OCI-LY7 (cell line): ENCODE data around the gene APOC4. TPM values are rescaled to one million over a fixed set of nuclear protein-coding genes. Genes with fewer than 3 reads are reported as not detected.

Experiments used
- BruUV-seq: library from RNA; stranded (reverse); fragments of 400-500 nt; replicated peaks from 2 replicates; lab custom pipeline; 2021; lab: Mats Ljungman, UMichigan
- CTCF ChIA-PET: fragments of 300-600 bp; sonication (Branson Sonifier 250); formaldehyde crosslinking; loops from one replicate; lab custom pipeline; 2022; ENCODE audit warnings: antibody characterized with exemption; ENCODE audit not compliant: unreplicated experiment; lab: Charles Lee
- POLR2A ChIA-PET: fragments of 300-600 bp; sonication (Branson Sonifier 250); formaldehyde crosslinking; loops from one replicate; lab custom pipeline; 2022; ENCODE audit warnings: antibody characterized with exemption; lab: Charles Lee
- DNase-seq: peaks from one replicate; pipeline ENCODE4 v3.0.0-alpha.2; 2015; ENCODE audit warnings: low spot score
- H2AFZ ChIP-seq: fragments of 200-600 bp; sonication (generic), shearing (Covaris generic); 2 replicates; pipeline ENCODE4 v1.6.1; 2014; ENCODE audit warnings: mild to moderate bottlenecking, antibody characterized with exemption, low read length, moderate library complexity
- H3K27ac ChIP-seq: fragments of 200-600 bp; sonication (generic); 2 replicates; pipeline ENCODE4 v1.5.1; 2014; ENCODE audit warnings: mixed run types, low read depth, mild to moderate bottlenecking, moderate library complexity, low read length, inconsistent platforms; ENCODE audit not compliant: poor library complexity, severe bottlenecking
- H3K36me3 ChIP-seq: fragments of 200-600 bp; sonication (generic); 2 replicates; pipeline ENCODE4 v1.6.1; 2014; ENCODE audit warnings: mild to moderate bottlenecking, antibody characterized with exemption, low read length, moderate library complexity, mixed read lengths; ENCODE audit not compliant: insufficient read depth
- H3K4me1 ChIP-seq: fragments of 200-600 bp; sonication (generic); 2 replicates; pipeline ENCODE4 v1.5.1; 2014; ENCODE audit warnings: mild to moderate bottlenecking, low read length; ENCODE audit not compliant: insufficient read depth, poor library complexity, severe bottlenecking
- H3K4me2 ChIP-seq: fragments of 200-600 bp; sonication (generic); 2 replicates; pipeline ENCODE4 v1.6.1; 2014; ENCODE audit warnings: mild to moderate bottlenecking, low read length
- H3K4me3 ChIP-seq: fragments of 200-600 bp; sonication (generic); 2 replicates; pipeline ENCODE4 v1.5.1; 2014; ENCODE audit warnings: mild to moderate bottlenecking, low read depth, low read length; ENCODE audit not compliant: poor library complexity, severe bottlenecking
- H3K79me2 ChIP-seq: fragments of 200-600 bp; sonication (generic); 2 replicates; pipeline ENCODE4 v1.6.1; 2016; ENCODE audit warnings: low read depth, mild to moderate bottlenecking, low read length, moderate library complexity, mixed read lengths; ENCODE audit not compliant: insufficient read depth
- H3K9me2 ChIP-seq: fragments of 200-600 bp; sonication (generic); 2 replicates; pipeline ENCODE4 v1.6.1; 2016; ENCODE audit warnings: mild to moderate bottlenecking, low read length, mixed read lengths; ENCODE audit not compliant: insufficient read depth
- H3K9me3 ChIP-seq: fragments of 200-600 bp; sonication (generic); 2 replicates; pipeline ENCODE4 v1.6.1; 2014; ENCODE audit warnings: mild to moderate bottlenecking, mixed run types, low read length, mixed read lengths
- H4K20me1 ChIP-seq: fragments of 200-600 bp; sonication (generic); 2 replicates; pipeline ENCODE4 v1.6.1; 2014; ENCODE audit warnings: mild to moderate bottlenecking, antibody characterized with exemption, low read length, moderate library complexity, mixed read lengths; ENCODE audit not compliant: insufficient read depth
- EZH2phosphoT487 ChIP-seq: fragments of 200-600 bp; sonication (generic); IDR thresholded peaks from 2 replicates; pipeline ENCODE4 v1.6.1; 2018; ENCODE audit warnings: low read depth, borderline replicate concordance, mild to moderate bottlenecking, mixed run types, antibody characterized with exemption, low read length, moderate library complexity, mixed read lengths
- intact Hi-C: fragments of 100-400 bp; cut with micrococcal nuclease; formaldehyde crosslinking; loops from one replicate; pipeline ENCODE4 v1.10.0; 2022; ENCODE audit not compliant: unreplicated experiment
- total RNA-seq, 2 experiments: library from RNA; depleted of rRNA in 1 of 2; stranded (reverse); fragments of >200 nt in 1 of 2; shearing (Covaris generic) in 1 of 2; gene quantifications; 2 replicates each; pipeline ENCODE4 v1.2.3, GENCODE V29; 2014 to 2022
- TF ChIP-seq, protein P1 (sequence below): fragments of 200-600 bp; sonication (generic); conservative IDR thresholded peaks from 2 replicates; pipeline ENCODE4 v1.5.1; 2014; ENCODE audit warnings: mild to moderate bottlenecking, antibody characterized with exemption, low read length, moderate library complexity, mixed read lengths

APOC4 gene
- total RNA-seq, 2 experiments from 2014 or later = not detected

DNA sequence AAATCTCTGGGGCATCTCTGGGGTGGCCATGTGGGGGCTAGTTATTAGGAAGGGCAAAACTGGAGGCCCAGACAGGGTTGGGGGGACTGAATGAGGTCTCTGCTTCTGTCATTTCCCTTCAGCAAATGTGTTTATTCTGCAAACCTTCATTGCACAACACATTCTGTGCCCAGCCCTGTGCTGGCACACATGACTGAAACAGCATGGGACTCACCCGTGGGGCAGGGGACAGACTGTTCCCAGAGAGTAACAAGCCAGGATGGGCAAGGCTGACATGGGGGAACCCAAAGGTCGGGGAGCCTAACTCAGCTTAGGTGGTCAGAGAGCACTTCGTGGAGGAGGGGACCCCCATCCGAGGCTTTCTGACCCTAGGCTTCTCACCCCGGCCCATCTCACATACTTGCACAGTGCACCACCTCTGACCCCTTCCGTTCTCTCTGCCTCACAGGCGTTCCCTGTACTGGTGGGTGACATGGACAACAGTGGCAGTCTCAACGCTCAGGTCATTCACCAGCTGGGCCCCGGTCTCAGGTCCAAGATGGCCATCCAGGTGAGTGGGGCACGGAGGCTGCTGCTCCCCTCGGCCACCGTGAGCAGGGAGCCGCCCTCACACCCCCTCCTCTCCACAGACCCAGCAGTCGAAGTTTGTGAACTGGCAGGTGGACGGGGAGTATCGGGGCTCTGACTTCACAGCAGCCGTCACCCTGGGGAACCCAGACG, 48.5 kb upstream of the APOC4 start:
- H3K9me2 ChIP-seq = no peaks in the 10 kb centered on the region
- BruUV-seq = no TSS peak
- TF ChIP-seq EZH2phosphoT487 = no peak
- TF ChIP-seq, protein P1, sequence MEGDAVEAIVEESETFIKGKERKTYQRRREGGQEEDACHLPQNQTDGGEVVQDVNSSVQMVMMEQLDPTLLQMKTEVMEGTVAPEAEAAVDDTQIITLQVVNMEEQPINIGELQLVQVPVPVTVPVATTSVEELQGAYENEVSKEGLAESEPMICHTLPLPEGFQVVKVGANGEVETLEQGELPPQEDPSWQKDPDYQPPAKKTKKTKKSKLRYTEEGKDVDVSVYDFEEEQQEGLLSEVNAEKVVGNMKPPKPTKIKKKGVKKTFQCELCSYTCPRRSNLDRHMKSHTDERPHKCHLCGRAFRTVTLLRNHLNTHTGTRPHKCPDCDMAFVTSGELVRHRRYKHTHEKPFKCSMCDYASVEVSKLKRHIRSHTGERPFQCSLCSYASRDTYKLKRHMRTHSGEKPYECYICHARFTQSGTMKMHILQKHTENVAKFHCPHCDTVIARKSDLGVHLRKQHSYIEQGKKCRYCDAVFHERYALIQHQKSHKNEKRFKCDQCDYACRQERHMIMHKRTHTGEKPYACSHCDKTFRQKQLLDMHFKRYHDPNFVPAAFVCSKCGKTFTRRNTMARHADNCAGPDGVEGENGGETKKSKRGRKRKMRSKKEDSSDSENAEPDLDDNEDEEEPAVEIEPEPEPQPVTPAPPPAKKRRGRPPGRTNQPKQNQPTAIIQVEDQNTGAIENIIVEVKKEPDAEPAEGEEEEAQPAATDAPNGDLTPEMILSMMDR = no peak
- ChIA-PET CTCF (no interaction called here), POLR2A (no interaction called here)
- intact Hi-C loops = loop anchor here (5.0 kb wide), 1 partner anchor 64 kb away; the partner anchor contains the start of gene CLPTM1
- H3K4me1 ChIP-seq = peaks cover 18% of the 10 kb centered on the region
- no peak overlapping the region for H3K4me2 ChIP-seq
- no peaks in the 10 kb centered on the region for H3K9me3 ChIP-seq
- DNase-seq = no peak
- no peak overlapping the region for H2AFZ ChIP-seq
- H3K79me2 ChIP-seq = peaks cover 29% of the 10 kb centered on the region
- no peak overlapping the region for H3K27ac ChIP-seq
- no peak overlapping the region for H3K4me3 ChIP-seq
- peaks cover 11% of the 10 kb centered on the region for H4K20me1 ChIP-seq
- peaks cover 69% of the 10 kb centered on the region for H3K36me3 ChIP-seq

DNA sequence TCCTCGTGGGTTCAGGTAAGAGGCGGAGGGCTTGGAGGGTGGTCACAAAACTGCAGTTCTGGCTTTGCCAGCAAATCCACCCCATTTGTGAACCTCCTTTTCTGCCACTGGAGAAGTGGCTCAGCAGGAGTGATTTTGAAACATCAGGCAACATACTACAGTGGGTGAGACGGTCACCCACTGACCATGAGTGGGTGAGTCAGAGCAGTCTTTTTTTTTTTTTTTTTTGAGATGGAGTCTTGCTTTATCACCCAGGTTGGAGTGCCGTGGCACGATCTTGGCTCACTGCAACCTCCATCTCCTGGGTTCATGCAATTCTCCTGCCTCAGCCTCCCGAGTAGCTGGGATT, 48.0 kb upstream of the APOC4 start:
- H3K79me2 ChIP-seq = peaks cover 29% of the 10 kb centered on the region
- ChIA-PET CTCF (no interaction called here), POLR2A (interaction anchor here (0.7 kb wide), 1 partner anchor 64 kb away, joined by 5 read pairs; no protein-coding TSS in a partner anchor)
- no peaks in the 10 kb centered on the region for H3K9me2 ChIP-seq
- TF ChIP-seq EZH2phosphoT487 = no peak
- TF ChIP-seq, protein P1 = no peak
- H3K9me3 ChIP-seq = no peaks in the 10 kb centered on the region
- H4K20me1 ChIP-seq = peaks cover 11% of the 10 kb centered on the region
- intact Hi-C loops = loop anchor here (5.0 kb wide), 1 partner anchor 63 kb away; the partner anchor contains the start of gene CLPTM1
- H3K36me3 ChIP-seq = peaks cover 70% of the 10 kb centered on the region
- no peak overlapping the region for H3K4me3 ChIP-seq
- no peak for DNase-seq
- H2AFZ ChIP-seq = no peak overlapping the region
- no peak overlapping the region for H3K4me2 ChIP-seq
- no peak overlapping the region for H3K27ac ChIP-seq
- BruUV-seq = no TSS peak
- peaks cover 18% of the 10 kb centered on the region for H3K4me1 ChIP-seq

DNA sequence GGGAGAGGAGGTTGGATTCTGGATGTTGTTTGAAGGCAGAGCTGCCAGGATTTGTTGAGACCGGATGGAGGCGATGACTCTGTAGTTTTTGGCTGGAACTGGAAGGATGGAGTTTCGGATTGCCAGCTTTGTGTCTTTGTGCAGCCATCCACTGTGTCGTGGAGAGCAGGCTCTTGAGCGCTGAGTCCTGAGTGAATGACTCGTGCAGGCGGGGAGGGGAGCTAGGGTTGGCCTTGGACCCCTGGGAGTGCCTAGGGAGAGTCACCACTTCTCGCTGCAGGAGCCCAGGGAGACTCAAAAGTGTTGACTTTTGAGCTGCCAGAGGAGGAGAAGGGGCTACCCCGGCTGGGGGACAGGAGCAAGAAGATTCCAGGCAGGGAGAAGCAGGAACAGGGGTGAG, 47.1 kb upstream of the APOC4 start:
- peaks cover 79% of the 10 kb centered on the region for H3K36me3 ChIP-seq
- H3K9me2 ChIP-seq = no peaks in the 10 kb centered on the region
- TF ChIP-seq, protein P1 = no peak
- TF ChIP-seq EZH2phosphoT487 = no peak
- no peak overlapping the region for H3K4me3 ChIP-seq
- no peaks in the 10 kb centered on the region for H3K9me3 ChIP-seq
- BruUV-seq = no TSS peak
- peaks cover 12% of the 10 kb centered on the region for H3K4me1 ChIP-seq
- no peak overlapping the region for H2AFZ ChIP-seq
- POLR2A ChIA-PET = no interaction called here
- H3K27ac ChIP-seq = no peak overlapping the region
- DNase-seq = no peak
- H3K4me2 ChIP-seq = no peak overlapping the region
- intact Hi-C loops = loop anchor here (5.0 kb wide), 1 partner anchor 62 kb away; the partner anchor contains the start of gene CLPTM1
- H3K79me2 ChIP-seq = peaks cover 29% of the 10 kb centered on the region
- CTCF ChIA-PET = no interaction called here
- peaks cover 11% of the 10 kb centered on the region for H4K20me1 ChIP-seq
